H1 (cell line): Measurements from ENCODE around the gene OR51G1. TPM values are rescaled to one million over a fixed set of nuclear protein-coding genes. Genes with fewer than 3 reads are reported as not detected.

Source experiments
- CTCF ChIA-PET: fragments of 300-600 bp; sonication (Branson Sonifier 250); formaldehyde crosslinking; loops from one replicate; lab custom pipeline; 2021; ENCODE audit not compliant: partially characterized antibody; lab: Charles Lee
- POLR2A ChIA-PET: fragments of 300-600 bp; sonication (Branson Sonifier 250); formaldehyde crosslinking; loops from one replicate; lab custom pipeline; 2021; ENCODE audit warnings: inconsistent platforms; ENCODE audit not compliant: partially characterized antibody; lab: Charles Lee
- DNase-seq, 2 experiments: peaks; one replicate each; pipeline versions ENCODE4 v3.0.0 to v3.0.0-alpha.2; 2010 to 2022; ENCODE audit warnings: low spot score in 2 of 2, low read depth in 1 of 2, mixed read lengths in 1 of 2
- FAIRE-seq: peaks from 2 replicates; lab custom pipeline; 2011; peaks lifted over from hg19 to GRCh38; lab: Jason Lieb, UNC
- H2AFZ ChIP-seq: 2 replicates; pipeline ENCODE4 v1.8.1; 2012; ENCODE audit warnings: low read length, inconsistent platforms
- H2AK5ac ChIP-seq: 2 replicates; pipeline ENCODE4 v1.6.1; 2013; ENCODE audit warnings: low read depth, low read length
- H2BK120ac ChIP-seq: replicated peaks from 2 replicates; pipeline ENCODE3; 2013; ENCODE audit warnings: low read depth, low read length, inconsistent platforms
- H2BK12ac ChIP-seq: 2 replicates; pipeline ENCODE4 v1.6.1; 2013; ENCODE audit warnings: low read depth, low read length
- H2BK15ac ChIP-seq: 2 replicates; pipeline ENCODE4 v1.6.1; 2013; ENCODE audit warnings: low read length
- H2BK20ac ChIP-seq: 2 replicates; pipeline ENCODE4 v1.6.1; 2013; ENCODE audit warnings: low read length
- H2BK5ac ChIP-seq: 2 replicates; pipeline ENCODE4 v1.6.1; 2013; ENCODE audit warnings: low read depth, low read length
- H3K14ac ChIP-seq: 2 replicates; pipeline ENCODE4 v1.6.1; 2013; ENCODE audit warnings: inconsistent platforms; ENCODE audit not compliant: insufficient read length
- H3K18ac ChIP-seq: 2 replicates; pipeline ENCODE4 v1.6.1; 2013; ENCODE audit warnings: low read length; ENCODE audit errors: extremely low read depth
- H3K23ac ChIP-seq: 2 replicates; pipeline ENCODE4 v1.6.1; 2013; ENCODE audit warnings: inconsistent platforms; ENCODE audit not compliant: insufficient read length
- H3K23me2 ChIP-seq: 2 replicates; pipeline ENCODE4 v1.6.1; 2013; ENCODE audit warnings: low read depth, low read length
- H3K27ac ChIP-seq: 2 replicates; pipeline ENCODE4 v1.6.1; 2011; ENCODE audit warnings: low read depth, low read length, inconsistent platforms
- H3K27me3 ChIP-seq, 4 experiments: replicated peaks in 1 of 4; 1 replicate in 1 of 4; 2 replicates in 3 of 4; pipeline versions ENCODE4 v1.6.1 to v1.8.1; 2011 to 2013; ENCODE audit warnings: low read length in 3 of 4, mild to moderate bottlenecking in 3 of 4, inconsistent platforms in 2 of 4, mixed read lengths in 2 of 4, moderate library complexity in 1 of 4; ENCODE audit not compliant: control insufficient read depth in 3 of 4, insufficient read depth in 3 of 4; ENCODE audit errors: extremely low read depth in 1 of 4
- H3K36me3 ChIP-seq, 4 experiments: 2 replicates each; pipeline versions ENCODE4 v1.6.1 to v1.8.1; 2011 to 2013; ENCODE audit warnings: mild to moderate bottlenecking in 4 of 4, low read length in 3 of 4, moderate library complexity in 2 of 4, control low read depth in 1 of 4, inconsistent platforms in 1 of 4; ENCODE audit not compliant: insufficient read depth in 4 of 4, control insufficient read depth in 2 of 4
- H3K4ac ChIP-seq: replicated peaks from 2 replicates; pipeline ENCODE3; 2013; ENCODE audit warnings: low read length, low read depth, mixed read lengths, inconsistent platforms; ENCODE audit not compliant: insufficient read length
- H3K4me1 ChIP-seq, 4 experiments: replicated peaks in 1 of 4; 1 replicate in 1 of 4; 2 replicates in 3 of 4; pipeline versions ENCODE4 v1.6.1 to v1.8.1; 2011 to 2013; ENCODE audit warnings: low read length in 3 of 4, inconsistent platforms in 2 of 4, mixed read lengths in 1 of 4; ENCODE audit not compliant: insufficient read depth in 4 of 4, control insufficient read depth in 3 of 4
- H3K4me2 ChIP-seq, 2 experiments: 2 replicates each; pipeline versions ENCODE4 v1.6.1 to v1.8.1; 2011 to 2013; ENCODE audit warnings: low read depth in 2 of 2, low read length in 2 of 2, control low read depth in 1 of 2, inconsistent platforms in 1 of 2, mild to moderate bottlenecking in 1 of 2; ENCODE audit not compliant: insufficient read depth in 1 of 2
- H3K4me3 ChIP-seq, 4 experiments: fragments of 200-600, 300-600 bp in 1 of 4; sonication (generic), shearing (Covaris generic), sonication (Bioruptor Twin) in 1 of 4; 2 replicates each; pipeline versions ENCODE4 v1.5.1 to v1.8.1; 2011 to 2016; ENCODE audit warnings: low read length in 4 of 4, low read depth in 3 of 4, control low read depth in 2 of 4, inconsistent platforms in 2 of 4, mild to moderate bottlenecking in 2 of 4, mixed read lengths in 1 of 4, moderate library complexity in 1 of 4; ENCODE audit not compliant: insufficient read depth in 2 of 4; ENCODE audit errors: extremely low read depth in 1 of 4
- H3K56ac ChIP-seq: replicated peaks from 2 replicates; pipeline ENCODE3; 2013; ENCODE audit warnings: low read depth, mild to moderate bottlenecking, mixed read lengths, low read length, inconsistent platforms; ENCODE audit not compliant: insufficient read length
- H3K79me1 ChIP-seq: 2 replicates; pipeline ENCODE4 v1.6.1; 2013; ENCODE audit warnings: low read depth, low read length, control low read depth
- H3K79me2 ChIP-seq, 2 experiments: 2 replicates each; pipeline versions ENCODE4 v1.6.1 to v1.8.1; 2012 to 2013; ENCODE audit warnings: low read length in 2 of 2, mild to moderate bottlenecking in 2 of 2, inconsistent platforms in 1 of 2; ENCODE audit not compliant: insufficient read depth in 2 of 2, control insufficient read depth in 1 of 2
- H3K9ac ChIP-seq, 4 experiments: replicated peaks in 1 of 4; 1 replicate in 1 of 4; 2 replicates in 3 of 4; pipeline versions ENCODE4 v1.6.1 to v1.8.1; 2011 to 2013; ENCODE audit warnings: low read depth in 3 of 4, low read length in 3 of 4, control low read depth in 2 of 4, mild to moderate bottlenecking in 2 of 4, moderate library complexity in 2 of 4, inconsistent platforms in 1 of 4; ENCODE audit errors: extremely low read depth in 1 of 4
- H3K9me3 ChIP-seq, 2 experiments: 2 replicates each; pipeline versions ENCODE4 v1.6.1 to v1.8.1; 2012 to 2013; ENCODE audit warnings: mild to moderate bottlenecking in 2 of 2, moderate library complexity in 2 of 2, control low read depth in 1 of 2, inconsistent platforms in 1 of 2, low read depth in 1 of 2, low read length in 1 of 2, mixed read lengths in 1 of 2; ENCODE audit not compliant: insufficient read depth in 2 of 2
- H4K20me1 ChIP-seq, 2 experiments: replicated peaks in 1 of 2; 2 replicates each; pipeline versions ENCODE3 to v1.8.1; 2011 to 2013; ENCODE audit warnings: inconsistent platforms in 2 of 2, low read length in 2 of 2, mild to moderate bottlenecking in 1 of 2; ENCODE audit not compliant: insufficient read depth in 2 of 2, control insufficient read depth in 1 of 2
- H4K5ac ChIP-seq: 2 replicates; pipeline ENCODE4 v1.6.1; 2013; ENCODE audit warnings: low read length, low read depth, mixed read lengths, inconsistent platforms; ENCODE audit not compliant: insufficient read length
- H4K8ac ChIP-seq: 2 replicates; pipeline ENCODE4 v1.8.0; 2013; ENCODE audit warnings: mild to moderate bottlenecking, moderate library complexity, low read length, inconsistent platforms; ENCODE audit not compliant: insufficient read depth; ENCODE audit errors: extremely low read depth
- H4K91ac ChIP-seq: replicated peaks from 2 replicates; pipeline ENCODE3; 2013; ENCODE audit warnings: low read length, mixed read lengths, inconsistent platforms; ENCODE audit not compliant: insufficient read length
- CHD1 ChIP-seq: IDR thresholded peaks from 2 replicates; pipeline ENCODE4 v1.6.1; 2012; ENCODE audit warnings: low read depth, low read length, improper control_type of control experiment
- CREB1 ChIP-seq: IDR thresholded peaks from 2 replicates; pipeline ENCODE4 v1.6.1; 2012; ENCODE audit warnings: inconsistent platforms
- EP300 ChIP-seq, 2 experiments: IDR thresholded peaks; 1 replicate in 1 of 2; 2 replicates in 1 of 2; pipeline ENCODE4 v1.6.1; 2011 to 2012; ENCODE audit warnings: low read depth in 2 of 2, low read length in 2 of 2, mild to moderate bottlenecking in 2 of 2, borderline replicate concordance in 1 of 2, inconsistent platforms in 1 of 2, moderate library complexity in 1 of 2
- KDM5A ChIP-seq: fragments of 200-600 bp; IDR thresholded peaks from 2 replicates; pipeline ENCODE4 v1.7.1; 2012; ENCODE audit warnings: mild to moderate bottlenecking, low read length, inconsistent platforms, mixed read lengths
- NRF1 ChIP-seq: IDR thresholded peaks from 2 replicates; pipeline ENCODE4 v1.6.1; 2011; ENCODE audit warnings: mild to moderate bottlenecking, low read depth, low read length, improper control_type of control experiment
- WGBS, 2 experiments: shearing (Covaris generic) in 1 of 2; methylation state at CpG; one replicate each; pipeline versions ENCODE4 v1.1.6 to v1.1.7; 2013 to 2015; ENCODE audit warnings: low lambda C conversion rate in 2 of 2, mixed read lengths in 2 of 2, inconsistent platforms in 1 of 2, low coverage in 1 of 2, missing lambda C conversion rate in 1 of 2; ENCODE audit not compliant: insufficient replicate concordance in 2 of 2, insufficient coverage in 1 of 2, insufficient read length in 1 of 2; ENCODE audit errors: extremely low coverage in 1 of 2, missing lambda C conversion rate in 1 of 2; 5-methylcytosine and 5-hydroxymethylcytosine counted together
- polyA plus RNA-seq, 7 experiments: library from polyadenylated mRNA; depleted of rRNA in 3 of 7; stranded (reverse) in 5 of 7; unstranded in 2 of 7; fragments of >200 nt in 5 of 7; fragments of 200-250 nt in 2 of 7; gene quantifications; 1 replicate in 5 of 7; 2 replicates in 1 of 7; 4 replicates in 1 of 7; pipeline versions ENCODE4 v1.2.1 to v1.2.3, GENCODE V29; 2011 to 2013; ENCODE audit warnings: missing spikeins in 2 of 7, mixed read lengths in 2 of 7
- total RNA-seq: library from RNA; stranded (reverse); fragmentation: NEBNext Ultra II Directional; extraction: Animal tissue kit (Norgen Biotek cat#: 25700); gene quantifications from 2 replicates; pipeline ENCODE4 v1.2.1, GENCODE V29; 2021

Gene OR51G1
- total and polyA plus RNA-seq, 2 of the 8 experiments (the other 6 are each of a cell fraction or from before 2014, with no cell fraction given) = not detected

- H4K20me1 ChIP-seq = no peaks in the 10 kb centered on the region
- H3K14ac ChIP-seq = no peak overlapping the region
- no peak for DNase-seq
- no peaks in the 10 kb centered on the region for H3K27me3 ChIP-seq
- ChIA-PET CTCF (interaction anchor here (0.7 to 1.3 kb wide), 5 partner anchors 9 to 169 kb away, joined by 3 to 4 read pairs (median 3); no protein-coding TSS in a partner anchor), POLR2A (no interaction called here)
- H3K56ac ChIP-seq = no peak overlapping the region
- H3K23ac ChIP-seq = no peak overlapping the region
- H2BK120ac ChIP-seq = no peak overlapping the region
- FAIRE-seq = no peak
- TF ChIP-seq NRF1 = no peak
- TF ChIP-seq CREB1 = no peak
- TF ChIP-seq CHD1 = no peak
- no peak for TF ChIP-seq EP300 (IDR thresholded peaks at IDR 0.05; ENCODE audit: borderline replicate concordance in 1 of 2, low read depth in 2 of 2, low read length in 2 of 2)
- TF ChIP-seq KDM5A = no peak
- no peak overlapping the region for H2BK12ac ChIP-seq
- no peak overlapping the region for H2AFZ ChIP-seq
- no peak overlapping the region for H3K18ac ChIP-seq
- H3K4ac ChIP-seq = no peak overlapping the region
- H2BK15ac ChIP-seq = no peak overlapping the region
- no peak overlapping the region for H2BK20ac ChIP-seq
- H4K91ac ChIP-seq = no peak overlapping the region
- H3K9me3 ChIP-seq = no peaks in the 10 kb centered on the region
- H2AK5ac ChIP-seq = no peak overlapping the region
- no peaks in the 10 kb centered on the region for H3K79me1 ChIP-seq
- H2BK5ac ChIP-seq = no peak overlapping the region
- WGBS, 2 experiments = 95% methylated on average over 1 of the region's 1 CpG; no CpG with 5 or more reads in 1 of the 2 experiments
- no peaks in the 10 kb centered on the region for H3K36me3 ChIP-seq
- no peaks in the 10 kb centered on the region for H3K4me1 ChIP-seq
- no peak overlapping the region for H3K4me3 ChIP-seq
- no peaks in the 10 kb centered on the region for H3K23me2 ChIP-seq
- H3K9ac ChIP-seq = no peak overlapping the region
- H3K27ac ChIP-seq = no peak overlapping the region
- no peak overlapping the region for H3K4me2 ChIP-seq
- H3K79me2 ChIP-seq = no peaks in the 10 kb centered on the region
- no peak overlapping the region for H4K5ac ChIP-seq
- H4K8ac ChIP-seq = no peak overlapping the region
Observed at GRCh38 chr11:4891996-4892640, 32.0 kb downstream of the OR51G1 start.
